HEK293 (cell line): ENCODE results near the gene GNPDA1.

ENCODE experiments used
- GLI4 ChIP-seq: fragments of 450-650 bp; formaldehyde crosslinking; IDR thresholded peaks from 2 replicates; pipeline ENCODE4 v1.5.1; 2016; ENCODE audit warnings: missing biosample characterization, missing genetic modification characterization
- GLIS2 ChIP-seq: fragments of 450-650 bp; formaldehyde crosslinking; IDR thresholded peaks from 2 replicates; pipeline ENCODE4 v1.5.1; 2016; ENCODE audit warnings: missing biosample characterization, missing genetic modification characterization
- KLF1 ChIP-seq: fragments of 450-650 bp; formaldehyde crosslinking; IDR thresholded peaks from 2 replicates; pipeline ENCODE4 v1.5.1; 2016; ENCODE audit warnings: missing biosample characterization, missing genetic modification characterization
- KLF10 ChIP-seq: fragments of 450-650 bp; IDR thresholded peaks from 2 replicates; pipeline ENCODE4 v1.5.1; 2018; ENCODE audit warnings: missing biosample characterization, mild to moderate bottlenecking, missing genetic modification characterization
- MZF1 ChIP-seq: fragments of 450-650 bp; formaldehyde crosslinking; IDR thresholded peaks from 2 replicates; pipeline ENCODE4 v1.5.1; 2017; ENCODE audit warnings: missing biosample characterization, missing genetic modification characterization, borderline replicate concordance
- PRDM1 ChIP-seq: fragments of 450-650 bp; formaldehyde crosslinking; IDR thresholded peaks from 2 replicates; pipeline ENCODE4; 2016; ENCODE audit warnings: missing biosample characterization, missing genetic modification characterization
- SP7 ChIP-seq: fragments of 450-650 bp; formaldehyde crosslinking; IDR thresholded peaks from 2 replicates; pipeline ENCODE4 v1.5.1; 2016; ENCODE audit warnings: missing biosample characterization, missing genetic modification characterization
- ZBTB11 ChIP-seq: fragments of 450-650 bp; formaldehyde crosslinking; conservative IDR thresholded peaks from 2 replicates; pipeline ENCODE4 v1.5.1; 2016; ENCODE audit warnings: low read depth, missing biosample characterization, missing genetic modification characterization
- ZBTB20 ChIP-seq: fragments of 450-650 bp; formaldehyde crosslinking; IDR thresholded peaks from 2 replicates; pipeline ENCODE4 v1.5.1; 2016; ENCODE audit warnings: missing biosample characterization, missing genetic modification characterization
- ZFP37 ChIP-seq: fragments of 450-650 bp; formaldehyde crosslinking; IDR thresholded peaks from 2 replicates; pipeline ENCODE4 v1.5.1; 2016; ENCODE audit warnings: missing biosample characterization, missing genetic modification characterization
- ZNF112 ChIP-seq: fragments of 450-650 bp; formaldehyde crosslinking; IDR thresholded peaks from 2 replicates; pipeline ENCODE4 v1.5.0; 2017; ENCODE audit warnings: missing biosample characterization, missing genetic modification characterization
- ZNF121 ChIP-seq: fragments of 450-650 bp; formaldehyde crosslinking; IDR thresholded peaks from 2 replicates; pipeline ENCODE4 v1.5.1; 2016; ENCODE audit warnings: missing biosample characterization, missing genetic modification characterization
- ZNF169 ChIP-seq: fragments of 450-650 bp; formaldehyde crosslinking; IDR thresholded peaks from 2 replicates; pipeline ENCODE4 v1.5.1; 2016; ENCODE audit warnings: missing biosample characterization, missing genetic modification characterization
- ZNF211 ChIP-seq: fragments of 450-650 bp; formaldehyde crosslinking; IDR thresholded peaks from 2 replicates; pipeline ENCODE4 v1.5.1; 2016; ENCODE audit warnings: low read depth, missing biosample characterization, missing genetic modification characterization
- ZNF23 ChIP-seq: fragments of 450-650 bp; formaldehyde crosslinking; IDR thresholded peaks from 2 replicates; pipeline ENCODE4 v1.5.1; 2016; ENCODE audit warnings: missing biosample characterization, missing genetic modification characterization, borderline replicate concordance
- ZNF239 ChIP-seq: fragments of 450-650 bp; formaldehyde crosslinking; IDR thresholded peaks from 2 replicates; pipeline ENCODE4 v1.5.1; 2016; ENCODE audit warnings: missing biosample characterization, missing genetic modification characterization
- ZNF248 ChIP-seq: fragments of 450-650 bp; formaldehyde crosslinking; IDR thresholded peaks from 2 replicates; pipeline ENCODE4 v1.5.1; 2017; ENCODE audit warnings: missing biosample characterization, missing genetic modification characterization
- ZNF280D ChIP-seq: fragments of 450-650 bp; formaldehyde crosslinking; IDR thresholded peaks from 2 replicates; pipeline ENCODE4 v1.5.1; 2016; ENCODE audit warnings: missing biosample characterization, missing genetic modification characterization
- ZNF473 ChIP-seq: fragments of 450-650 bp; formaldehyde crosslinking; IDR thresholded peaks from 2 replicates; pipeline ENCODE4 v1.5.1; 2017; ENCODE audit warnings: missing biosample characterization, missing genetic modification characterization
- ZNF518A ChIP-seq: fragments of 450-650 bp; formaldehyde crosslinking; conservative IDR thresholded peaks from 2 replicates; pipeline ENCODE4 v1.5.1; 2016; ENCODE audit warnings: low read depth, missing biosample characterization, missing genetic modification characterization
- ZNF530 ChIP-seq: fragments of 450-650 bp; formaldehyde crosslinking; IDR thresholded peaks from 2 replicates; pipeline ENCODE4 v1.5.1; 2016; ENCODE audit warnings: low read depth, missing biosample characterization, missing genetic modification characterization
- ZNF623 ChIP-seq: fragments of 450-650 bp; formaldehyde crosslinking; IDR thresholded peaks from 2 replicates; pipeline ENCODE4 v1.5.1; 2016; ENCODE audit warnings: missing biosample characterization, missing genetic modification characterization
- ZNF677 ChIP-seq: fragments of 450-650 bp; IDR thresholded peaks from 2 replicates; pipeline ENCODE4 v1.5.0; 2018; ENCODE audit warnings: missing biosample characterization, mild to moderate bottlenecking, missing genetic modification characterization, moderate library complexity
- ZNF76 ChIP-seq: fragments of 450-650 bp; formaldehyde crosslinking; IDR thresholded peaks from 2 replicates; pipeline ENCODE4; 2016; ENCODE audit warnings: low read depth, missing biosample characterization, missing genetic modification characterization, borderline replicate concordance
- ZNF776 ChIP-seq: fragments of 450-650 bp; formaldehyde crosslinking; IDR thresholded peaks from 2 replicates; pipeline ENCODE4 v1.5.0; 2017; ENCODE audit warnings: missing biosample characterization, missing genetic modification characterization, borderline replicate concordance
- ZNF791 ChIP-seq: fragments of 450-650 bp; formaldehyde crosslinking; IDR thresholded peaks from 2 replicates; pipeline ENCODE4 v1.5.1; 2016; ENCODE audit warnings: missing biosample characterization, missing genetic modification characterization
- ZNF792 ChIP-seq: fragments of 450-650 bp; formaldehyde crosslinking; IDR thresholded peaks from 2 replicates; pipeline ENCODE4 v1.5.1; 2016; ENCODE audit warnings: missing biosample characterization, missing genetic modification characterization
- ZSCAN4 ChIP-seq: fragments of 450-650 bp; formaldehyde crosslinking; IDR thresholded peaks from 2 replicates; pipeline ENCODE4 v1.5.1; 2017; ENCODE audit warnings: missing biosample characterization, missing genetic modification characterization

Gene GNPDA1

GRCh38 chr5:142024771-142025304 is 12.0 kb upstream of the GNPDA1 start (continued):
- no peak for TF ChIP-seq ZNF248 (tag by site-specific recombination)
- TF ChIP-seq ZNF791 (tag by site-specific recombination): no peak
- no peak for TF ChIP-seq ZNF211 (tag by site-specific recombination)
- no peak for TF ChIP-seq ZNF239 (tag by site-specific recombination)
- TF ChIP-seq ZNF76: no peak
- no peak for TF ChIP-seq ZNF121 (tag by site-specific recombination)
- TF ChIP-seq ZNF169: no peak
- TF ChIP-seq ZNF280D: no peak
- peak; percentile 71 for TF ChIP-seq SP7 (tag by site-specific recombination)
- TF ChIP-seq ZNF530 (tag by site-specific recombination): no peak
- 0 out of 2 replicates have a peak, but pooled peaks have one; percentile 37 for TF ChIP-seq KLF10 (tag by site-specific recombination)
- no peak for TF ChIP-seq GLI4 (tag by site-specific recombination)
- peak; percentile 91 for TF ChIP-seq PRDM1 (tag by site-specific recombination)
- peak; percentile 53; the same call in 1 of the 2 replicates for TF ChIP-seq ZBTB20
- no peak for TF ChIP-seq ZNF23 (tag by site-specific recombination)
- no peak for TF ChIP-seq ZNF792 (tag by site-specific recombination)
- TF ChIP-seq MZF1: no peak
- peak; percentile 91 for TF ChIP-seq ZBTB11 (tag by site-specific recombination)
- TF ChIP-seq ZNF112 (tag by site-specific recombination): no peak
- TF ChIP-seq ZNF518A: peak; percentile 96
- TF ChIP-seq ZNF623 (tag by site-specific recombination): no peak
- TF ChIP-seq ZNF677 (tag by site-specific recombination): no peak
- no peak for TF ChIP-seq ZNF473 (tag by site-specific recombination)
- no peak for TF ChIP-seq ZSCAN4 (tag by site-specific recombination)
- TF ChIP-seq GLIS2: peak; percentile 38; the same call in 1 of the 2 replicates
- no peak for TF ChIP-seq ZNF776 (tag by site-specific recombination)
- no peak for TF ChIP-seq ZFP37 (tag by site-specific recombination)
- no peak for TF ChIP-seq KLF1 (tag by site-specific recombination)
